ENCODE data around the gene IMPA2.

Gene IMPA2

DNA sequence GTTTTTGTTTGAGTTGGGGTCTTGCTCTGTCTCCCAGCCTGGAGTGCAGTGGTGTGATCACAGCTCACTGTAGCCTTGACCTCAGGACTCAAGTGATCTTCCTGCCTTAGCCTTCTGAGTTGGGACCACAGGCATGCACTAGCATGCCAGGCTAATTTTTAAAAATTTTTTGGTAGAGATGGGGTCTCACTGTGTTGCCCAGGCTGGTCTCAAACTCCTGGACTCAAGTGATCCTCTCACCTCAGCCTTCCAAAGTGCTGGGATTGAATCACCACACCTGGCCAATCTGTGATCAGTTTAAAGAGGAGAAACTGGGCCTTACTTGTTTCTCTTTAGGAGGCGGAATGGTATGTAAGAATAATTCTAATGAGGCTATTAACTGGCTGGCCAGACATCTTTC, 49.9 kb downstream of the IMPA2 start:
- TF ChIP-seq ZFX (IDR thresholded peaks at IDR 0.05) = no peak
- TF ChIP-seq, protein P1, sequence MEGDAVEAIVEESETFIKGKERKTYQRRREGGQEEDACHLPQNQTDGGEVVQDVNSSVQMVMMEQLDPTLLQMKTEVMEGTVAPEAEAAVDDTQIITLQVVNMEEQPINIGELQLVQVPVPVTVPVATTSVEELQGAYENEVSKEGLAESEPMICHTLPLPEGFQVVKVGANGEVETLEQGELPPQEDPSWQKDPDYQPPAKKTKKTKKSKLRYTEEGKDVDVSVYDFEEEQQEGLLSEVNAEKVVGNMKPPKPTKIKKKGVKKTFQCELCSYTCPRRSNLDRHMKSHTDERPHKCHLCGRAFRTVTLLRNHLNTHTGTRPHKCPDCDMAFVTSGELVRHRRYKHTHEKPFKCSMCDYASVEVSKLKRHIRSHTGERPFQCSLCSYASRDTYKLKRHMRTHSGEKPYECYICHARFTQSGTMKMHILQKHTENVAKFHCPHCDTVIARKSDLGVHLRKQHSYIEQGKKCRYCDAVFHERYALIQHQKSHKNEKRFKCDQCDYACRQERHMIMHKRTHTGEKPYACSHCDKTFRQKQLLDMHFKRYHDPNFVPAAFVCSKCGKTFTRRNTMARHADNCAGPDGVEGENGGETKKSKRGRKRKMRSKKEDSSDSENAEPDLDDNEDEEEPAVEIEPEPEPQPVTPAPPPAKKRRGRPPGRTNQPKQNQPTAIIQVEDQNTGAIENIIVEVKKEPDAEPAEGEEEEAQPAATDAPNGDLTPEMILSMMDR (conservative IDR thresholded peaks at IDR 0.05) = no peak
- no peak overlapping the region for H3K27ac ChIP-seq

DNA sequence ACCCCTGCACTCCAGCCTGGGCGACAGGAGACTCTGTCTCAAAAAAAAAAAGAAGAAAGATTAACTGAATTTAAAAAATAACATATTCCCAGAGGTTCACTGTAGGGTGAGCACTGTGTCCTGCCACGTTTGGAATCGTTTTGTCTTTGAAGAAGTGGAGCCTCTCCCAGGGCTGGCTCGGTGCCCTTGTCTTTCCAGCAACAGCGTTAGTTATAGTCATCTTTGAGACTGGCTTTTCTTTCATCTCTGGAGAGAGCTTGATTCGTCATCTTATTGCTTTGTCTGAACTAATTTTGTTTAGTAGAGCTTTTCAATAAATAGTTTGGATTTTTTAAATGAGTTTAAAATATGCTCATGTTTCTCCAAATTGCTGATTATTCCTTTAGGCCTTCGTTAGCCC, 50.5 kb downstream of the IMPA2 start:
- no peak overlapping the region for H3K27ac ChIP-seq
- no peak for TF ChIP-seq ZFX (IDR thresholded peaks at IDR 0.05)
- TF ChIP-seq, protein P1 (conservative IDR thresholded peaks at IDR 0.05) = no peak

DNA sequence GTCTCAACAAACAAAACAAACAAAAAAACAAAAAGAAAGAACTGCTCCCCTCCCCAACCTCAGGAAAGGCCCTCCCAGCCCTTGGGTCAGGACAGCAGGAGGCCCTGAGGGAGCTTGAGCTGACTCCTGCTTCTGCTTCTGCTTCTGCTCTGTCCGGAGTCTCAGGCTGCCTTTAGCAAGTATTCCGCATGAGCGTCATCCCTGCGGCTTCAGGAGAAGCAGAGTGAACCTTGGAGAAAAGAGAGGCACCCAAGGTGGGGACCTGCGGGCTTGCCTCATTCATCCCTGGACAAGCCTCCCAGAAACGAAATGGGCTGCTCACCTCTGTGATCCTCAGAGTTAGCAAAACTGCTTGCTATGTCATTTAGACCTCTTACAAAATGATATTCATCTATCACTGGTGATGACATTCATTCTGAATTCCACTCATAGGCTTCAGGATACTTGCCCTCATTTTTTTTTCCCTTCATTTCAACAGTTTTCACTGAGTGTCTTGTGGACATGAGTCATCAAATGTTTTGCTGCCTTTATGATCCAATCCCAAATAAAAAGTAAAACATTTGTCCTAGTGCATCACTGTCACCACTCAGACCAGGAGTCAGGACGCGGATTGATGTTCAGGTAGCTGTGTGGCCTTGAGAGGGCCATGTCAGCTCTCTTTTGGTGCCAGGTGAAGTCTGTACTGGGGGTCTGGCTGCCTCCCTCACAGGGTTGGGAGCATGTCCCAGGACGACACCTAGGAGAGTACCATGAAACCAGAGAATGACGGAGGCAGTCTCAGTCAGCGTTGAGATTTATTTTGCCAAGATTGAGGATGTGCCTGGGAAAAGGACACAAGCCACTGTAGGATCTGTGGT, 51.7 kb downstream of the IMPA2 start:
- H3K27ac ChIP-seq = no peak overlapping the region
- TF ChIP-seq, protein P1 (conservative IDR thresholded peaks at IDR 0.05) = no peak

DNA sequence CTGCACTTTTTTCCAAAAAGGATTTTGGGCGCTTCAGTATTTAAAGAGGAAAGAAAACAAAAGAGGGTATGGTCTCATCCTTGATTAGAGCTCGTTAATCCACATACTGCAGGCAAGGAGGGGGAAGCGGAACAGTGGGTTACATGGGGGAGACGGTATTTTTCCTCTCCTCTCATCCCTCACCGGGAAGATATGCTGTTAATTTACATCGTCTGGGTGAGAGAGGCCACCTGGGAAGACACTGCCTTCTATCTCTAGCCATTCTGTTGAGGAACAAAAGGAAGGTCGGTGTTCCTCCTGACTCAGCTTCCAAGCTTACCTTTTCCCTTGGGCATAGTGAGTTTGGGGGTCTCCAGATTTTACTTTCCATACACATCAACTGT, 52.3 kb downstream of the IMPA2 start:
- H3K27ac ChIP-seq = no peak overlapping the region
- TF ChIP-seq ZFX (IDR thresholded peaks at IDR 0.05) = no peak
- TF ChIP-seq, protein P1 (conservative IDR thresholded peaks at IDR 0.05) = no peak

DNA sequence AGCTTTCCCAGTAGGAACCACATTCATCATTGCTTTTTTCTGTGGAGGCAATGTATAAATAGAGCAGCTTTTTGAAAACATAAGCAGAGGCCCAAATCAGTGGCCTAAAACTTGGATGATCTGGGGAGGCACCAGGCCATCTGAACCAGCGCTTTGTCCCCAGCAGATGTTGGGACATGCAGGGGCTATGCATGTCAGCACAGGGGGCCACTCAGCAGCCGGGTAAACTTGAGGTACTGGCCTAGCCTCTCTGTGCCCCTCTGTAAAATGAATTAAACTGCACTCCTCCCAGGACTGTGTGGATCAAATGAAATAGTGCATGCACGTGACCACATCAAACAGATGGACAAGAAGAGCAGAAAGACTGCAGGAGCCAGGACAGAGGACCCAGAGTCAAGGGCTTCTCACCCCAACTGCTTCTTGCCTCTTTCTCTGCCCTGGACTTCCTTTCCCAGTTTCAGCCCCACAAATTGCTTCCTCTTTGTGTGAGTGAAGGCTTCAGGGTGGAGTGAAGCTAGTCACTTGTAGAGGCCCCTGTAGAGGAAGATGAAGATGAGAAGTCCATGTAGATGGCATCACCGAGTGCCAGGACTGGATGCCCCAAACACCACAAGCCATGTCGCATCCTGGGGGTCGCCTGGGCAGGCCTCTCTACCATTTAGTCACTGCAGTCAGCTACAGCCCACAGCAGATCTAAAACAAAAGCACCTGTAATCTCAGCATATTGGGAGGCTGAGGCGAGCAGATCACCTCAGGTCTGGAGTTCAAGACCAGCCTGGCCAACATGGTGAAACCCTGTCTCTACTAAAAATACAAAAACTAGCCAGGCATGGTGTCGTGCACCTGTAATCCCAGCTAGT, 53.2 kb downstream of the IMPA2 start:
- no peak overlapping the region for H3K27ac ChIP-seq
- no peak for TF ChIP-seq ZFX (IDR thresholded peaks at IDR 0.05)
- TF ChIP-seq, protein P1 (conservative IDR thresholded peaks at IDR 0.05) = no peak

DNA sequence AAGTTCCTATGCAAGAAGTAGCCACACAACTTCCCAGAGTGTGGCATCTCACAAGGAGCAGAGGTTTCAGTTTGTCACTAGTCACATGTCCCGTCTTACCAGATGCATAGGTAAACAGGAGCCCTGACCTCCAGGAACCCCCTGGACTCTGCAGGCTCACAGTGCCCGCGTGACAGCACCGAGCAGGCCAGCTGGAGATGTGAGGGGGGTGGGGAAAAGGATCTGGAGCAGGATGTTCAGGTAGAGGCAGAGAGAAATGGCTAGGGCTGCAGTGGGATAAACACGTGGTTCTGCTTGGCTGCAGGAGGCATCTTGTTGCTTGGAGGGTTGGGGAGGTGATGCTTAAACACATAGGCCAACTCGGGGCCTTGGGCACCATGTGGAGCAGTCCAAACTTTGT, 54.2 kb downstream of the IMPA2 start:
- no peak for TF ChIP-seq ZFX (IDR thresholded peaks at IDR 0.05)
- TF ChIP-seq, protein P1 (conservative IDR thresholded peaks at IDR 0.05) = no peak
- H3K27ac ChIP-seq = no peak overlapping the region

DNA sequence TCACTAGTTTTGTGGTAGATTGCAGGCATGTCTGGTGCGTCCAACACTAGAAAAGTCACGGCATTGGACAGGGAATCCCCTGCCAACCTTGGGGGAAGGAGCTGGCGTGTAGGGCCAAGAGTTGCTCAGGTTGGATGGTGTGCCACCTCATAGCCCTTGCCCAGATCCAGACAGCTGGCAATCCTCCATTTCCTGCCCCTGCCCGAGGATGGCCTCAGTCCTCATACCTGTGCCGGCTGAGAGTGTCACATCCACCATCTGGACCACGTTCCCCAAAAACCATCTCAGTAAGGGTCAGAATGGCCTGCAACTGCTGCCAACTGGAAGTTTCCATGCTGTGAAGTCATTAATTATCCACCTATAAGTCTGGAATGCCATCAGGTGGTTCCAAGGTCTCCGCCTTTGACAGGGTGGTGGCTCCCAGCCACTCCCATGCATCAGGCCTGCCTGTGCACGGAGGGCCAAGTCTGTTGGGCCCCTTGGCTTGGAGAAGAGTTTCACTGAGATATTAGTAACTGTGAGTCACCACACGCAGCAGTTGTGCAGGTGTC, 55.0 kb downstream of the IMPA2 start:
- no peak for TF ChIP-seq ZFX (IDR thresholded peaks at IDR 0.05)
- TF ChIP-seq, protein P1 (conservative IDR thresholded peaks at IDR 0.05) = no peak
- no peak overlapping the region for H3K27ac ChIP-seq

All from C4-2B (cell line).